HG03025 (cell line): ENCODE data around the gene ZNF319.
"Not testable (repeated sequence)": the region's sequence is repeated elsewhere in the genome, so short reads cannot be mapped to it uniquely, and the experiment has no call there.

ENCODE experiments used
- ATAC-seq: cut with Tn5 transposase; IDR thresholded peaks from one replicate; pipeline ENCODE4 v1.9.1; 2021; ENCODE audit warnings: mild to moderate bottlenecking, moderate library complexity; ENCODE audit not compliant: unreplicated experiment, low FRiP score

ZNF319 gene

DNA sequence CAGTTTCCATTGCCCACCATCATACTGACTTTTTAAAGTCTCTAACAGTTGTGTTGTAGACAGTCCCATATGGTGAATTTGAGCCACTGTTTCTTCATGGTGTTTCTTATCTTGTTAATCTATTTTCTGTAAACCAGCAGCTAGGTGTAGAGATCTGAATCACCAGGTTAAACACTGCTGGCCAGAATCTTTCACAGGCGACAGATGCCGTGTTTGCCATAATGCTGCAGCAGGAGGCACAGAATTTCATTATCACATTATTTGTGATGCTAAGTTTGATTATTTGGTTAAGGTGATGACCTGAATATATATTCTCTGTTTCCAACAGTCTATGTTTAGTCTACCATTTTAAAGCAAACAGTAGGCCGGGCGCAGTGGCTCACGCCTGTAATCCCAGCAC lies 18.1 kb downstream of the ZNF319 start:
- ATAC-seq = no peak

GRCh38 chr16:57981636-57982035 lies 18.8 kb downstream of the ZNF319 start:
- no peak for ATAC-seq

DNA sequence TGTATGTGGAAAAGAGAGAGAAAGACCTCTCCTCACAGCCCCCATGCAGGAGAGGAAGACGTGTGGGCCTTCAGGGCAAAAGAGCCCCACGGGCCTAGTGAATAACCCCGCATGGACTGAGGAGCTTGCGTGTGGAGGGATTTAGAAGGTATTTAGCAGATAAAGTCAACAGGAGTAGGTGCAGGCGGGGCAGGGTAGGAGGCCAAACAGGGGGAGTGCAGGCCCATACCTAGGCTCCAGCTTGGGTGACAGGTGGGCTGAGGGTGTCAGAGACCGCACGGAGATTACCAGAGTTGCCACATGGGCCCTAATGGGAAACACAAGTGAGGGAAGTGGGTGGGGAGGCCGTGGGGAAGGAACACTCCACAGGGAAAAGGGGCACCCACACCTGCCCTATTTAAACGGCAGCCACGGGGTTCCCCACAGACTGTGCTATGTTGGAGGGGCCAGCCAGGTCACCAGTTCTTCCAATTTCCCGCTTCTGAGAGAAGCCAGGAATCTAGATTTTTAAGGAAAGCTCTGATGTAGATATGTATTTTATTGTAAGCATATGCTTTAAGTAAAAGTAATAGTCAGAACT lies 21.4 kb downstream of the ZNF319 start:
- no peak for ATAC-seq

GRCh38 chr16:57978070-57978465 lies 22.4 kb downstream of the ZNF319 start:
- ATAC-seq = not testable (repeated sequence)

- no peak for ATAC-seq
These were observed 22.9 kb downstream of the ZNF319 start for GRCh38 chr16:57977418-57978069.

- no peak for ATAC-seq
These were observed 24.1 kb downstream of the ZNF319 start for GRCh38 chr16:57976331-57976796.

DNA sequence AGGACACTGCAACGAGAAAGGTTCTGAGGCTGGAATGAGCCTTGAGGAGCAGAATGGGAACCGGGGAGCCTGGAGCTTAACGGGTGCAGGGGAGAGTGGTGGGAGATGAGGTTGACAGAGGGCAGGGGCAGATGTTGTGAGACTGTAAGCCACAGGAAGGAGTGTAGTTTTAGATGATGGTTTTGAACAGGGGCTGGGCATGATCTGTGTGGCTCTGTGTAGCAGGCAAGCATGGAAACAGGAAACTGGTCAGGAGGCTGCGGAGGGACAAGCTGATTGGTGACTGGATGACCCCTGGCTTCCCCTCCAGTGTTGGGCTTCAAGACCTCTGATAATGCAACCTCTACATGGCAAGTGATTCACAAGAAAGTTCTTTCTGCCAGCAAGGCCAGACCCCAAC lies 28.2 kb downstream of the ZNF319 start:
- no peak for ATAC-seq

DNA sequence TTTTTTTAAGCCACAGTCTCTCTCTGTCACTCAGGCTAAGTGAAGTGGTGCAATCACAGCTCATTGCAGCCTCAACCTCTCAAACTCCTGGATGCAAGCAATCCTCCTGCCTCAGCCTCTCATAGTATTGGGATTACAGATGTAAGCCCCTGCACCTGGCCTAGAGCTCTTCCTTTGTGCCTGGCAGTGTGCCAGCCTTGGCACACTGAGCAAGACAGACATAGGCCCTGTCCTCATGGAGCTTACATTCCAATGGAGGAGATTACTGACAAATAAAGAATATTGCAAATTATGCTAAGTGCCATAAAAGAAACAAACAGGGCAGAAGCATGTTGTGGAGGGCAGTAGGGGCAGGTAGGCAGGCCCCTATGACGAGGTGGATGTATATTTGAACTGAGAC lies 28.6 kb downstream of the ZNF319 start:
- no peak for ATAC-seq

GRCh38 chr16:57970970-57971369 lies 29.5 kb downstream of the ZNF319 start, which contains the start of gene CNGB1:
Gene CNGB1 (minus strand): TSS chr16:57971128. CDS start chr16:57967286, 3,842 bp downstream.
- ATAC-seq = no peak

GRCh38 chr16:57970319-57970718 lies 30.2 kb downstream of the ZNF319 start:
- ATAC-seq = no peak

- ATAC-seq = no peak
These were observed 30.9 kb downstream of the ZNF319 start for GRCh38 chr16:57969451-57970123.

DNA sequence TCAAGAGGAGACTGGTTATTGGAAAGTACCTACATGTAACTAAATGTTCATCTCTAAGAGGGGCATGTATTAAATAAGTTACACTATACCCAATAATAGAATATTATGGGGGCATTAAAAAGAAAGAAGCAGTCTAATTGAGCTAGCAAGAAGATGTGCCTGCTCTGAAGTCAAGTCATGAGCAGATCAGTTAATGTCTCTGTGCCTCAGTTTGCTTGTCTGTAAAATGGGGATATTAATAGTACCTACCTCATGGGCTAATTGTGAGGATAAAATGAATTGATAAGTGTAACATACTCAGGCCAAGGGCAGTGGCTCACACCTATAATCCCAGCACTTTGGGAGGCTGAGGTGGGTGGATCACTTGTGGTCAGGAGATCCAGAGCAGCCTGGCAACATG lies 32.6 kb downstream of the ZNF319 start:
- no peak for ATAC-seq

GRCh38 chr16:57966986-57967385 lies 33.5 kb downstream of the ZNF319 start:
- no peak for ATAC-seq

DNA sequence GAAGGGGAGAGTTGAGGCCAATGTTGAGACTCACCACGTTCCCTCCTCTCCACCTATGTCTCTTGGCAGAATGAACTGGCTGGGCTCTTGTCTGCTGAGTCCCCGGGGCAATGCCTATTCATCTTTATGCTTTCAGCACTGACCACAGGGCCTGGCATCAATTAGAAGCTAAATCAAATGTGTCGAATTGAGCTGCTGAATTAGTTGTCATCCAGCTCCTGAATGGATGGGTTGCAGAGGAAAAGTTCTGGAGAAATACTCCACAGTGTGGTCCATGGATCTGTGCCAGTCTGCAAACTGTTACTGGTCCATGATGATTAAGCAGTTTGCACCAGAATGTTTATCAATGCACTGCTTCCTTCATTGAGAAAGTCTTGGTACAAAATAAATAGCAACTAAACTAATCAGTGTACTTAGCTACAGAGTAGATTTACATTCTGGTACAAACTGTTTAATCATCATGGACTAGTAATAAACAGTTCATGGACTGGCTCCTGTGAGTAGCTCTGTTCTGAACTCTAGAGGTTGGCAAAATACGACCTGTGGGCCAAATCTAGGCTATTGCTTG lies 34.2 kb downstream of the ZNF319 start:
- ATAC-seq = no peak

DNA sequence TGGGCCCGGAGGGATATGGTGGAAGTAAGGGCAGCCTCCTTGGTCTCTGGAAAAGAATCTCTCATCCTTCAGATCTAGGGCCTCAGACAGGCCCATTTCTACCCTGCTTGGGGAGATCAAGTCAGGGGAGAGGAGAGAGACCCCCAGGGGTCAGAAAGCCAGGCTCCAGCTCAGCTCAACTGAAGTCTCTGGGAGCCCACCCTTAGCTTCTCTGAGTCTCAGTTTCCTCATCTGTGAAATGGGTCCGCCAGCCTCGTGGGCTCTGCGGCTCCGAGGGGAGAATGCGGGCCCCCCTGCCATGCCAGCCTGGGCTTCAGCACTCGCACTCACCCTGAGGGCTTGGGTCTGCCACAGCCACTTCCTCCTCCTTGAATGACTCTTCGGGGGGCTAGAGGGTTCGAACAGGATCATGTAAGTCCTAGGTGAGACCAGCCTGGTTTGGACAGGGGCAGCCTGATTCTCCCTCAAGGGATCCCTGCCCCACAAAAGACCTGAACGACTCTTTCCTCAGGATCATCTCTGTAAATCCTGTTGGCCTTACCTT lies 36.2 kb downstream of the ZNF319 start:
- no peak for ATAC-seq

- ATAC-seq = no peak
These were observed 37.7 kb downstream of the ZNF319 start for GRCh38 chr16:57962756-57963155.

GRCh38 chr16:57962046-57962445 lies 38.4 kb downstream of the ZNF319 start:
- no peak for ATAC-seq

- no peak for ATAC-seq
These were observed 38.9 kb downstream of the ZNF319 start for GRCh38 chr16:57961538-57961937.

- ATAC-seq = no peak
These were observed 39.5 kb downstream of the ZNF319 start for GRCh38 chr16:57960826-57961472.

GRCh38 chr16:57960310-57960709 lies 40.2 kb downstream of the ZNF319 start:
- no peak for ATAC-seq

GRCh38 chr16:57959804-57960203 lies 40.7 kb downstream of the ZNF319 start:
- ATAC-seq = no peak
